ENCODE results near the gene MAP2K7.
"Not testable (repeated sequence)": the region's sequence is repeated elsewhere in the genome, so short reads cannot be mapped to it uniquely, and the experiment has no call there.

The MAP2K7 gene

DNA sequence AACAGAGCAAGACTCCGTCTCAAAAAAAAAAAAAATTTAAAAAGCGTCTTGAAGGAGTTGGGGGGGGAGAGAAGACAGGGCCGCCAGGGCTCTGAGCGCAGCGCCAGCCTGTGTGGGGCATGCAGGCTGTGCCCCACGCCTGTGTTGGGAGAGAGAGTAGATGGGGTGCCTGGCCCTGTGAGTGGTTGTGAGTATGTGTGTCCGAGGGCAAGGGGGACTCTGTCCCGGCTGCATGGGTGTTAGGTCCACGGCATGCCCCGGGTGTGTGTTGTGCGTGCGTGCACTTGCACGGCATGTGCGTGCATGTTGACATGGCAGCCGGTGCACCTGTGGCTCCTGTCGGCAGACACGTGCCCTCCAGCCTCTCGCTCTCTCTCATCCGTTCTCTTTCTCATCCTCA is 3.4 kb downstream of the MAP2K7 start:
- FAIRE-seq (no peak), DNase-seq (ENCODE audit: low spot score) (no peak)

- FAIRE-seq (no peak), DNase-seq (ENCODE audit: low spot score) (no peak)
These were observed 3.9 kb downstream of the MAP2K7 start for GRCh38 chr19:7907544-7907943.

DNA sequence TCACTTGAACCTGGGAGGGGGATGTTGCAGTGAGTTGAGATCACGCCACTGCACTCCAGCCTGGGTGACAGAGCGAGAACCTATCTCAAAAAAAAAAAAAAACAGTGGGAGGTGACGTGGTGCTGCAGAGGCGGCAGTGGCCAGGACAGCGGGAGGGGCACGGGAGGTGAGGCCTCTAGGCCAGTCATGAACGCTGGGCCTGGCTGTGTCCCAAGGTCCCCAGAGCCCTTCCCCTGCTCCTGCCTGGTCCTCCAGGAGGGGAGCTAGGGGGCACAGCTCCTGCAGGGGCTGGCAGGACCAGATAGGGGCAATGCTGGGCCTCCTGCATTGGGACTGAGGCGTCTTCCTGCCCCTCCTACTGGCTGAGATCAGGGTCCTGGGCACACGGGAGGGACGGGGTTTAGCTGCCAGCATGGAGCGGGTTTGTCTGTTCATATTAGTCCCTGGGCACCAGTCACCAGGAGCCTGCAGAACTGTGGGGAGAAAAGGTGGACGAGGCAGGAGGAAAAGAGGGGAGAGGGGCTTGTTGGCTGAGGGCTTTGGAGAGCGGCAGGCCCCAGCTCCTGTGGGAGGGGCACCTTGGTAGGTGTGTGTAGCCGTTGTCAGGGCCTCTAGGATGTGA is 4.5 kb downstream of the MAP2K7 start:
- no peak for DNase-seq (ENCODE audit: low spot score)
- FAIRE-seq: no peak

- FAIRE-seq (no peak), DNase-seq (ENCODE audit: low spot score) (no peak)
These were observed 5.2 kb downstream of the MAP2K7 start for GRCh38 chr19:7908742-7909461.

GRCh38 chr19:7909471-7910067 is 5.9 kb downstream of the MAP2K7 start:
- FAIRE-seq: no peak
- no peak for DNase-seq (ENCODE audit: low spot score)

GRCh38 chr19:7910321-7911161 is 6.9 kb downstream of the MAP2K7 start:
- FAIRE-seq: no peak
- DNase-seq (ENCODE audit: low spot score): no peak

GRCh38 chr19:7911508-7912143 is 7.9 kb downstream of the MAP2K7 start:
- FAIRE-seq: no peak
- no peak for DNase-seq (ENCODE audit: low spot score)

DNA sequence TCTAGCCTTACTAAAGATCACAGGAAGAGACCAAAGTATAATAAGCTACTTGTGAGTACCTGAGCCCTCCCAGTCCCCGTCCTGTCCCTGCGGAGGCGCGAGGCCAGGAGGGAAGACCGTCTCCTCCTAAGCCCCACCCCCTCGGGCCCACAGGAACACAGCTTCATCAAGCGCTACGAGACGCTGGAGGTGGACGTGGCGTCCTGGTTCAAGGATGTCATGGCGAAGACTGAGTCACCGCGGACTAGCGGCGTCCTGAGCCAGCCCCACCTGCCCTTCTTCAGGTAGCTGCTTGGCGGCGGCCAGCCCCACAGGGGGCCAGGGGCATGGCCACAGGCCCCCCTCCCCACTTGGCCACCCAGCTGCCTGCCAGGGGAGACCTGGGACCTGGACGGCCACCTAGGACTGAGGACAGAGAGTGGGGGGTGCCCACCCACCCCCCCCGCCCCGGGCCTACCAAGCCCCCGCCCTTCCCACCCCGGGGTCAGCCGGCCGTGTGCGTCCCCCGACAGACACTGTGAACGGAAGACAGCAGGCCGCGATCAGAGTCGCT is 8.5 kb downstream of the MAP2K7 start:
- no peak for FAIRE-seq
- DNase-seq (ENCODE audit: low spot score): no peak

- DNase-seq (ENCODE audit: low spot score): no peak
- no peak for FAIRE-seq
These were observed 9.3 kb downstream of the MAP2K7 start for GRCh38 chr19:7912697-7913564.

DNA sequence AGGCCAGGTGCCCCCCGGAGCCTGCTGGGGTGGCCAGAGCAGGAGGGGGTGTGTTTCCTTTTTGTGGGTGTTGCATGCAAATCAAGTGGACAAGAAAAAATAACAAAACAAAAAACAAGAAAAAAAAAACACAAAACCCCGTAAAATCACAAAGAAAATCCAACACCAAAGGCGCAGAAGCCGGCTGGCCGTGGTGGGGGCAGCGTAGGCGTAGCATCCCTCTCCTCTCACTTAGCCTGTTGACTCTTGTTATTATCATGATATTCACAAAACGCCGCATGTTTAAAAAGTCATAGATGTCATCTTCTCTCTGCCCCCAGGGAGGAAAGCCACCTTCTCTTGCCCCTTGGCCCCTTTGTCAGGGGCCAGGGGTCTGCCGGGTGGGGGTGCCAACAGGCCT is 10.0 kb downstream of the MAP2K7 start:
- DNase-seq (ENCODE audit: low spot score) (no peak), FAIRE-seq (no peak)

GRCh38 chr19:7914099-7914498 is 10.4 kb downstream of the MAP2K7 start:
- FAIRE-seq: no peak

GRCh38 chr19:7914598-7915045 is 10.9 kb downstream of the MAP2K7 start, which contains the start of gene TGFBR3L:
Gene TGFBR3L (plus strand): TSS chr19:7914830.
- FAIRE-seq (no peak), DNase-seq (ENCODE audit: low spot score) (no peak)

More at GRCh38 chr19:7914099-7914498, 10.4 kb downstream of the MAP2K7 start:
- no peak for DNase-seq (ENCODE audit: low spot score)

GRCh38 chr19:7915250-7916102 is 11.8 kb downstream of the MAP2K7 start:
- FAIRE-seq: no peak
- DNase-seq (ENCODE audit: low spot score): no peak

DNA sequence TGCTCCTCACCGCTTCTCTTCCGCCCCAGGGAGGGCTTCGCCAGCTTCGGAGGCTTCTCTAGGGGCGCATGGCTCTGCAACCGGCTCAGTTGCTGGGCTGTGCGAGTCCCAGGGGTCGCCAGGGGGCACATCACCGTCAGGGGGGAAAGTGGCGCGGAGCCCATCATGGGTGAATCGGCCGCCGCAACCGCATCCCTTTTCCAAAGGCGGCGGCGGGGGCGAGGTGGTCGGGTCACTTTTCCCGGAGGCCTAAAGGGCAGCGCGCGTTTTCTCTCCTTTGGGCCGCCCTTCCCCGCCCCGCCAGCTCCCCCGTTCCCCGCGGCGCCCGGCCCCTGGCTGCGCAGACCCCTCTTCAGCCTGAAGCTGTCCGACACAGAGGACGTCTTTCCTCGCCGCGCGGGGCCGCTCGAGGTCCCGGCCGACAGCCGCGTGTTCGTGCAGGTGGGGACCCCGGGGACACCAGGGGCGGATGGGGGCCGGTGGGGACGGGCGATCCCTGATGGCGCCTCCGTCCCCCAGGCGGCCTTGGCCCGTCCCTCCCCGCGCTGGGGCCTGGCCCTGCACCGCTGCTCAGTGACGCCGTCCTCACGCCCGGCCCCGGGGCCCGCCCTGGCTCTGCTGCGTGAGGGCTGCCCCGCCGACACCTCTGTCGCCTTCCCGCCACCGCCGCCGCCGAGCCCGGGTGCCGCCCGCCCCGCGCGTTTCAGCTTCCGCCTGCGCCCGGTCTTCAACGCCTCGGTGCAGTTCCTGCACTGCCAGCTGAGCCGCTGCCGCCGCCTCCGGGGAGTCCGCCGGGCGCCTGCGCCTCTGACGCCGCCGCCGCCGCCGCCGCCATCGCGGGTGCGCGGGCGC is 12.7 kb downstream of the MAP2K7 start:
- no peak for FAIRE-seq
- DNase-seq (ENCODE audit: low spot score): no peak

DNA sequence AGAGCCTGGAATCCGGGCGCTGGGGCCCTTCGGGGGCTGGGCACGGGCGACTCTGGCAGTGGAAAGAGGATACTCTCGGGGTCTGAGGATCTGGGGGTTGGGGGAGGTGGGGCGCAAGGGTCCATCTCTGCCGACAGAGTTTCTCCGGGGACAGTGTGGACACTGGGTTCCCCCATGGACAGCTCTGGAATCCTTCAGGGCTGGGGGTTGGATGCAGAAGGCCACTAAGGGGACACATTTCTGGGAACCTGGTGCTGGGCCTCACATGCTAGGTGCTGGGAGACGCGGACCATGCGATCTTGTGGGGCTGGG is 13.2 kb downstream of the MAP2K7 start:
- FAIRE-seq (no peak), DNase-seq (ENCODE audit: low spot score) (no peak)

- DNase-seq (ENCODE audit: low spot score) (no peak), FAIRE-seq (no peak)
These were observed 13.8 kb downstream of the MAP2K7 start for GRCh38 chr19:7917267-7918061.

- FAIRE-seq; DNase-seq (ENCODE audit: low spot score): not testable (repeated sequence)
These were observed 14.5 kb downstream of the MAP2K7 start for GRCh38 chr19:7918062-7918614.
